ENCODE results near the gene SURF6.

SURF6 gene

GRCh38 chr9:133356391-133357091 lies 20.6 kb upstream of the SURF6 start, which contains the start of the genes SURF1 and SURF2:
Gene SURF1, minus strand, starts transcription at chr9:133356487. Its CDS starts 34 bp downstream, at chr9:133356453.
Gene SURF2, plus strand, starts transcription at chr9:133356550. Its CDS starts 43 bp downstream, at chr9:133356593.
- ATAC-seq (peak; percentile 88), DNase-seq (ENCODE audit: low spot score in 2 of 2) (peak; percentile 78 to 89)
- peaks cover 80% of the 10 kb centered on the region for H3K36me3 Mint-ChIP-seq
- H3K4me3 Mint-ChIP-seq: peak within 1 kb of the TSS; percentile 81
- peak within 1 kb of the TSS; percentile 89 for H3K27ac Mint-ChIP-seq
- no peaks in the 10 kb centered on the region for H3K9me3 Mint-ChIP-seq
- H3K4me1 Mint-ChIP-seq: peaks cover 65% of the 10 kb centered on the region

GRCh38 chr9:133355881-133356357 lies 19.9 kb upstream of the SURF6 start:
- no peaks in the 10 kb centered on the region for H3K9me3 Mint-ChIP-seq
- H3K4me3 Mint-ChIP-seq: peak overlapping the region; percentile 81
- ATAC-seq (peak; percentile 47), DNase-seq (ENCODE audit: low spot score in 2 of 2) (no peak)
- H3K27ac Mint-ChIP-seq: peak overlapping the region; percentile 89
- H3K36me3 Mint-ChIP-seq: peaks cover 80% of the 10 kb centered on the region
- peaks cover 59% of the 10 kb centered on the region for H3K4me1 Mint-ChIP-seq

GRCh38 chr9:133354766-133355165 lies 18.8 kb upstream of the SURF6 start:
- DNase-seq (ENCODE audit: low spot score in 2 of 2) (no peak), ATAC-seq (no peak)
- peak overlapping the region; percentile 81 for H3K4me3 Mint-ChIP-seq
- peak overlapping the region; percentile 89 for H3K27ac Mint-ChIP-seq
- H3K9me3 Mint-ChIP-seq: no peaks in the 10 kb centered on the region
- peaks cover 80% of the 10 kb centered on the region for H3K36me3 Mint-ChIP-seq
- peaks cover 57% of the 10 kb centered on the region for H3K4me1 Mint-ChIP-seq

GRCh38 chr9:133353548-133353947 lies 17.6 kb upstream of the SURF6 start:
- Mint-ChIP-seq H3K9me3 (no peaks in the 10 kb centered on the region), H3K4me3 (no peak overlapping the region), H3K27ac (peak overlapping the region; percentile 88), H3K36me3 (peaks cover 80% of the 10 kb centered on the region), H3K4me1 (peaks cover 57% of the 10 kb centered on the region)
- DNase-seq (ENCODE audit: low spot score in 2 of 2): no peak
- no peak for ATAC-seq

- Mint-ChIP-seq H3K9me3 (no peaks in the 10 kb centered on the region), H3K27ac (peak overlapping the region; percentile 88), H3K4me1 (peaks cover 57% of the 10 kb centered on the region), H3K4me3 (no peak overlapping the region), H3K36me3 (peaks cover 80% of the 10 kb centered on the region)
- DNase-seq (ENCODE audit: low spot score in 2 of 2) (no peak), ATAC-seq (no peak)
These were observed 16.8 kb upstream of the SURF6 start for GRCh38 chr9:133352635-133353340.

GRCh38 chr9:133351908-133352634 lies 16.1 kb upstream of the SURF6 start:
- H3K9me3 Mint-ChIP-seq: no peaks in the 10 kb centered on the region
- ATAC-seq (no peak), DNase-seq (ENCODE audit: low spot score in 2 of 2) (no peak)
- peak overlapping the region; percentile 52 for H3K27ac Mint-ChIP-seq
- H3K4me1 Mint-ChIP-seq: peaks cover 53% of the 10 kb centered on the region
- H3K36me3 Mint-ChIP-seq: peaks cover 79% of the 10 kb centered on the region
- H3K4me3 Mint-ChIP-seq: no peak overlapping the region

- DNase-seq (ENCODE audit: low spot score in 2 of 2): no peak
- Mint-ChIP-seq H3K36me3 (peaks cover 79% of the 10 kb centered on the region), H3K27ac (peak overlapping the region; percentile 52), H3K9me3 (no peaks in the 10 kb centered on the region), H3K4me3 (no peak overlapping the region), H3K4me1 (peaks cover 56% of the 10 kb centered on the region)
- no peak for ATAC-seq
These were observed 15.5 kb upstream of the SURF6 start for GRCh38 chr9:133351526-133351907.

GRCh38 chr9:133349965-133350616 lies 14.1 kb upstream of the SURF6 start:
- H3K9me3 Mint-ChIP-seq: no peaks in the 10 kb centered on the region
- peaks cover 81% of the 10 kb centered on the region for H3K36me3 Mint-ChIP-seq
- H3K4me1 Mint-ChIP-seq: peaks cover 60% of the 10 kb centered on the region
- DNase-seq (ENCODE audit: low spot score in 2 of 2) (no peak), ATAC-seq (peak; percentile 45)
- peak overlapping the region; percentile 100 for H3K27ac Mint-ChIP-seq
- H3K4me3 Mint-ChIP-seq: peak overlapping the region; percentile 99

- Mint-ChIP-seq H3K4me1 (peaks cover 53% of the 10 kb centered on the region), H3K9me3 (no peaks in the 10 kb centered on the region), H3K27ac (peak overlapping the region; percentile 100), H3K4me3 (peak overlapping the region; percentile 99), H3K36me3 (peaks cover 91% of the 10 kb centered on the region)
- DNase-seq (ENCODE audit: low spot score in 2 of 2): no peak
- ATAC-seq: no peak
These were observed 13.0 kb upstream of the SURF6 start for GRCh38 chr9:133348718-133349573.

GRCh38 chr9:133347985-133348717 lies 12.2 kb upstream of the SURF6 start, which contains the start of the genes MED22 and RPL7A:
Gene MED22, minus strand, starts transcription at chr9:133348131. Its CDS starts 1,469 bp downstream, at chr9:133346662.
Gene RPL7A, plus strand, starts transcription at chr9:133348218. Its CDS starts 26 bp downstream, at chr9:133348244.
- Mint-ChIP-seq H3K27ac (peak within 1 kb of the TSS; percentile 100), H3K9me3 (no peaks in the 10 kb centered on the region), H3K4me3 (peak within 1 kb of the TSS; percentile 99), H3K4me1 (peaks cover 50% of the 10 kb centered on the region), H3K36me3 (peaks cover 92% of the 10 kb centered on the region)
- ATAC-seq (peak; percentile 81), DNase-seq (ENCODE audit: low spot score in 2 of 2) (peak; percentile 81 to 96)

GRCh38 chr9:133347515-133347984 lies 11.6 kb upstream of the SURF6 start:
- DNase-seq (ENCODE audit: low spot score in 2 of 2): peak in 1 of 2 donors; percentile 83
- Mint-ChIP-seq H3K27ac (peak overlapping the region; percentile 100), H3K4me1 (peaks cover 45% of the 10 kb centered on the region), H3K36me3 (peaks cover 92% of the 10 kb centered on the region), H3K9me3 (no peaks in the 10 kb centered on the region), H3K4me3 (peak overlapping the region; percentile 99)
- ATAC-seq: peak; percentile 61

GRCh38 chr9:133346021-133346785 lies 10.2 kb upstream of the SURF6 start:
- peaks cover 92% of the 10 kb centered on the region for H3K36me3 Mint-ChIP-seq
- H3K4me1 Mint-ChIP-seq: peaks cover 55% of the 10 kb centered on the region
- H3K27ac Mint-ChIP-seq: peak overlapping the region; percentile 100
- H3K9me3 Mint-ChIP-seq: no peaks in the 10 kb centered on the region
- no peak for ATAC-seq
- DNase-seq (ENCODE audit: low spot score in 2 of 2): no peak
- peak overlapping the region; percentile 99 for H3K4me3 Mint-ChIP-seq

- H3K27ac Mint-ChIP-seq: no peak overlapping the region
These were observed 9.6 kb upstream of the SURF6 start for GRCh38 chr9:133345596-133345995.

More at GRCh38 chr9:133345596-133345995, 9.6 kb upstream of the SURF6 start:
- peaks cover 86% of the 10 kb centered on the region for H3K36me3 Mint-ChIP-seq
- no peak overlapping the region for H3K4me3 Mint-ChIP-seq
- peaks cover 58% of the 10 kb centered on the region for H3K4me1 Mint-ChIP-seq
- DNase-seq (ENCODE audit: low spot score in 2 of 2): no peak
- ATAC-seq: no peak
- H3K9me3 Mint-ChIP-seq: no peaks in the 10 kb centered on the region

Data from stimulated activated effector memory CD8-positive, alpha-beta T cell treated with anti-CD3 and anti-CD28 coated beads, Interleukin-12 subunit alpha, Interleukin-12 subunit beta, amount 100 ng/mL, for 72 hours (primary cell).